Measurements from ENCODE around the gene FOXL2. TPM values are rescaled to one million over a fixed set of nuclear protein-coding genes. Genes with fewer than 3 reads are reported as not detected.

Gene FOXL2
- total and polyA plus RNA-seq, 9 of the 15 experiments (the other 6 are each of a cell fraction or from before 2014, with no cell fraction given) = 0.27 to 22.1 (median 3.2) TPM

DNA sequence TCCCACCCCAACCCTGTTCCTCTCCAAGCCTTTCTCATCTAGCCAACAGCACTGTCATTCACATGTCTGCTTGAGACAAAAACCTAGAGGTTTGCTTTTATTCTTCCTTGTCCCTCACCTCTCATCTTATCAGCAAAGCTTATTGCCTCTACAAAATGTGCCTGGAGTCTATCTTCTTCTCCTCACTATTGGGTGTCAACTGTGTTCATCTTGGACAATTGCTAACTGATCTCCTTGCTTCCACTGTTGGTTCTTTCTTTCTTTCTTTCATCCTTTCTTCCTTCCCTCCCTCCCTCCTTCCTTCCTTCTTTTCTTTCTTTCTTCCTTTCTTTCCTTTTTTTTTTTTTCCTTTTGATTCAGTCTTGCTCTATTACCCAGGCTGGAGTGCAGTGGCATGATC, 48.2 kb downstream of the FOXL2 start:
- Histone ChIP-seq H3K4me3 (no peak overlapping the region), H3K36me3 (ENCODE audit: control insufficient read depth, insufficient read depth, low read length) (no peaks in the 10 kb centered on the region), H3K79me2 (ENCODE audit: control insufficient read depth, insufficient read depth, low read length) (no peaks in the 10 kb centered on the region), H3K27me3 (ENCODE audit: control insufficient read depth in 2 of 2, insufficient read depth in 2 of 2, low read length in 2 of 2) (no peaks in the 10 kb centered on the region), H4K20me1 (replicated peaks; ENCODE audit: control insufficient read depth, insufficient read depth, low read length) (no peaks in the 10 kb centered on the region), H2AFZ (ENCODE audit: low read depth, low read length) (peak overlapping the region; percentile 60), H3K27ac (ENCODE audit: extremely low read depth, low read depth, low read length) (peak overlapping the region; percentile 37; the same call in 2 of the 3 replicates), H3K4me2 (ENCODE audit: insufficient read depth, low read length) (peak overlapping the region; percentile 32; the same call in 1 of the 2 replicates), H3K9ac (ENCODE audit: insufficient read depth in 1 of 2, low read depth in 2 of 2, low read length in 2 of 2) (peak overlapping the region in 1 of 2 experiments; percentile 19; a peak in 2 of 4 replicates), H3K9me1 (ENCODE audit: control insufficient read depth, insufficient read depth, low read length) (no peaks in the 10 kb centered on the region), H3K9me3 (replicated peaks; ENCODE audit: control insufficient read depth, insufficient read depth, low read depth, low read length) (no peaks in the 10 kb centered on the region), H3K4me1 (replicated peaks in 1 of 2; ENCODE audit: control insufficient read depth in 2 of 2, insufficient read depth in 2 of 2, low read length in 2 of 2) (peaks cover 10 to 16% of the 10 kb centered on the region in 2 experiments; a peak in 3 of 5 replicates)
- ChIA-PET CTCF (ENCODE audit: low intra/inter-chr PET ratio) (no interaction called here), POLR2A (interaction anchor here (1.2 to 2.6 kb wide), 7 partner anchors 9 to 23 kb away, joined by 4 to 14 read pairs (median 5); no protein-coding TSS in a partner anchor)
- no TSS peak for BruUV-seq (replicated peaks)
- FAIRE-seq (peak; percentile 87), ATAC-seq (peak; percentile 61), DNase-seq (ENCODE audit: extremely low read depth in 1 of 4, low spot score in 3 of 4) (peak in 2 of 4 experiments; percentile 36 to 40)
- intact Hi-C loops (cut with micrococcal nuclease) (no loop called here), in situ Hi-C loops (cut with MboI) (no loop called here)
- TF ChIP-seq NR1H2 (CRISPR knock-in tag; IDR thresholded peaks at IDR 0.05) (no peak), BCOR (IDR thresholded peaks at IDR 0.05) (0 out of 2 replicates have a peak, but pooled peaks have one; percentile 21), CTBP1 (IDR thresholded peaks at IDR 0.05; ENCODE audit: borderline replicate concordance) (peak; percentile 22; the same call in 1 of the 2 replicates), XRCC4 (IDR thresholded peaks at IDR 0.05; ENCODE audit: extremely low read depth, insufficient read depth, insufficient read length) (no peak), CEBPG (CRISPR knock-in tag; IDR thresholded peaks at IDR 0.05) (no peak), CEBPG (tag; conservative IDR thresholded peaks at IDR 0.05 in 1 of 2, IDR thresholded peaks at IDR 0.05 in 1 of 2) (no peak), MAX (CRISPR knock-in tag; IDR thresholded peaks at IDR 0.05) (no peak), TRIM24 (IDR thresholded peaks at IDR 0.05) (0 out of 4 replicates have a peak, but pooled peaks have one; percentile 14 to 39), MAFF (IDR thresholded peaks at IDR 0.05; ENCODE audit: low read length) (no peak), BCL6 (CRISPR knock-in tag; IDR thresholded peaks at IDR 0.05) (no peak), FOXK2 (conservative IDR thresholded peaks at IDR 0.05 in 1 of 2, IDR thresholded peaks at IDR 0.05 in 1 of 2; ENCODE audit: low read depth in 2 of 2) (0 out of 4 replicates have a peak, but pooled peaks of 1 of the 2 experiments have one; percentile 30), SETDB1 (IDR thresholded peaks at IDR 0.05; ENCODE audit: low read length) (no peak), ESRRA (IDR thresholded peaks at IDR 0.05; ENCODE audit: borderline replicate concordance, low read depth) (no peak), HDAC1 (IDR thresholded peaks at IDR 0.05) (peak in 1 of 2 experiments; percentile 32; a peak in 1 of 4 replicates)
- TF ChIP-seq, protein P1, sequence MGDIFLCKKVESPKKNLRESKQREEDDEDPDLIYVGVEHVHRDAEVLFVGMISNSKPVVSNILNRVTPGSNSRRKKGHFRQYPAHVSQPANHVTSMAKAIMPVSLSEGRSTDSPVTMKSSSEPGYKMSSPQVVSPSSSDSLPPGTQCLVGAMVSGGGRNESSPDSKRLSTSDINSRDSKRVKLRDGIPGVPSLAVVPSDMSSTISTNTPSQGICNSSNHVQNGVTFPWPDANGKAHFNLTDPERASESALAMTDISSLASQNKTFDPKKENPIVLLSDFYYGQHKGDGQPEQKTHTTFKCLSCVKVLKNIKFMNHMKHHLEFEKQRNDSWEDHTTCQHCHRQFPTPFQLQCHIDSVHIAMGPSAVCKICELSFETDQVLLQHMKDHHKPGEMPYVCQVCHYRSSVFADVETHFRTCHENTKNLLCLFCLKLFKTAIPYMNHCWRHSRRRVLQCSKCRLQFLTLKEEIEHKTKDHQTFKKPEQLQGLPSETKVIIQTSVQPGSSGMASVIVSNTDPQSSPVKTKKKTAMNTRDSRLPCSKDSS (IDR thresholded peaks at IDR 0.05; ENCODE audit: low read depth, partially characterized antibody) = no peak
- TF ChIP-seq, protein P2, sequence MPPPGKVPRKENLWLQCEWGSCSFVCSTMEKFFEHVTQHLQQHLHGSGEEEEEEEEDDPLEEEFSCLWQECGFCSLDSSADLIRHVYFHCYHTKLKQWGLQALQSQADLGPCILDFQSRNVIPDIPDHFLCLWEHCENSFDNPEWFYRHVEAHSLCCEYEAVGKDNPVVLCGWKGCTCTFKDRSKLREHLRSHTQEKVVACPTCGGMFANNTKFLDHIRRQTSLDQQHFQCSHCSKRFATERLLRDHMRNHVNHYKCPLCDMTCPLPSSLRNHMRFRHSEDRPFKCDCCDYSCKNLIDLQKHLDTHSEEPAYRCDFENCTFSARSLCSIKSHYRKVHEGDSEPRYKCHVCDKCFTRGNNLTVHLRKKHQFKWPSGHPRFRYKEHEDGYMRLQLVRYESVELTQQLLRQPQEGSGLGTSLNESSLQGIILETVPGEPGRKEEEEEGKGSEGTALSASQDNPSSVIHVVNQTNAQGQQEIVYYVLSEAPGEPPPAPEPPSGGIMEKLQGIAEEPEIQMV (tag; conservative IDR thresholded peaks at IDR 0.05; ENCODE audit: low read depth) = 0 out of 2 replicates have a peak, but pooled peaks have one; percentile 53
- TF ChIP-seq, protein P3, sequence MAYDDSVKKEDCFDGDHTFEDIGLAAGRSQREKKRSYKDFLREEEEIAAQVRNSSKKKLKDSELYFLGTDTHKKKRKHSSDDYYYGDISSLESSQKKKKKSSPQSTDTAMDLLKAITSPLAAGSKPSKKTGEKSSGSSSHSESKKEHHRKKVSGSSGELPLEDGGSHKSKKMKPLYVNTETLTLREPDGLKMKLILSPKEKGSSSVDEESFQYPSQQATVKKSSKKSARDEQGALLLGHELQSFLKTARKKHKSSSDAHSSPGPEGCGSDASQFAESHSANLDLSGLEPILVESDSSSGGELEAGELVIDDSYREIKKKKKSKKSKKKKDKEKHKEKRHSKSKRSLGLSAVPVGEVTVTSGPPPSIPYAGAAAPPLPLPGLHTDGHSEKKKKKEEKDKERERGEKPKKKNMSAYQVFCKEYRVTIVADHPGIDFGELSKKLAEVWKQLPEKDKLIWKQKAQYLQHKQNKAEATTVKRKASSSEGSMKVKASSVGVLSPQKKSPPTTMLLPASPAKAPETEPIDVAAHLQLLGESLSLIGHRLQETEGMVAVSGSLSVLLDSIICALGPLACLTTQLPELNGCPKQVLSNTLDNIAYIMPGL (CRISPR knock-in tag; IDR thresholded peaks at IDR 0.05) = no peak
